HPDE6-E6E7 (cell line): Measurements from ENCODE around the gene SUPT4H1.
A peak's percentile ranks its signal among the peaks of the same experiment; 100 is the strongest.
"Not testable (repeated sequence)": the region's sequence is repeated elsewhere in the genome, so short reads cannot be mapped to it uniquely, and the experiment has no call there.

Experiments used
- DNase-seq: peaks from one replicate; pipeline ENCODE4 v3.0.0; 2011; ENCODE audit warnings: missing footprints; ENCODE audit errors: extremely low spot score

Gene SUPT4H1

GRCh38 chr17:58351831-58352595 is at the start of gene SUPT4H1:
SUPT4H1 (minus strand) TSS chr17:58352201; CDS start chr17:58352135, 66 bp downstream.
- peak; percentile 95 for DNase-seq

GRCh38 chr17:58401287-58401686 is 49.3 kb upstream of the SUPT4H1 start:
- no peak for DNase-seq

GRCh38 chr17:58400826-58401225 is 48.8 kb upstream of the SUPT4H1 start:
- DNase-seq: no peak

GRCh38 chr17:58399974-58400373 is 48.0 kb upstream of the SUPT4H1 start:
- peak; percentile 49 for DNase-seq

GRCh38 chr17:58398574-58399266 is 46.7 kb upstream of the SUPT4H1 start:
- DNase-seq: no peak

GRCh38 chr17:58397421-58397820 is 45.4 kb upstream of the SUPT4H1 start:
- DNase-seq: not testable (repeated sequence)

- no peak for DNase-seq
Measured at GRCh38 chr17:58396173-58396572, 44.2 kb upstream of the SUPT4H1 start.

GRCh38 chr17:58394534-58395223 is 42.7 kb upstream of the SUPT4H1 start:
- DNase-seq: no peak

GRCh38 chr17:58391302-58391984 is 39.4 kb upstream of the SUPT4H1 start:
- DNase-seq: peak; percentile 56

GRCh38 chr17:58390884-58391283 is 38.9 kb upstream of the SUPT4H1 start:
- DNase-seq: no peak

- no peak for DNase-seq
Measured at GRCh38 chr17:58388302-58389190, 36.5 kb upstream of the SUPT4H1 start.

GRCh38 chr17:58387834-58388233 is 35.8 kb upstream of the SUPT4H1 start:
- no peak for DNase-seq

GRCh38 chr17:58386708-58387107 is 34.7 kb upstream of the SUPT4H1 start:
- DNase-seq: no peak

GRCh38 chr17:58385359-58385899 is 33.4 kb upstream of the SUPT4H1 start:
- DNase-seq: no peak

GRCh38 chr17:58384897-58385296 is 32.9 kb upstream of the SUPT4H1 start:
- no peak for DNase-seq

- DNase-seq: no peak
Measured at GRCh38 chr17:58383892-58384462, 32.0 kb upstream of the SUPT4H1 start.

GRCh38 chr17:58382872-58383242 is 30.9 kb upstream of the SUPT4H1 start:
- DNase-seq: no peak

- no peak for DNase-seq
Measured at GRCh38 chr17:58382108-58382871, 30.3 kb upstream of the SUPT4H1 start.
